ENCODE data around the gene CAPZB.

CAPZB gene

GRCh38 chr1:19475296-19475695 lies 10.0 kb downstream of the CAPZB start:
- H3K27ac ChIP-seq, result no peak overlapping the region
- TF ChIP-seq CTCF (conservative IDR thresholded peaks at IDR 0.05) (no peak), ZFX (IDR thresholded peaks at IDR 0.05) (no peak)

DNA sequence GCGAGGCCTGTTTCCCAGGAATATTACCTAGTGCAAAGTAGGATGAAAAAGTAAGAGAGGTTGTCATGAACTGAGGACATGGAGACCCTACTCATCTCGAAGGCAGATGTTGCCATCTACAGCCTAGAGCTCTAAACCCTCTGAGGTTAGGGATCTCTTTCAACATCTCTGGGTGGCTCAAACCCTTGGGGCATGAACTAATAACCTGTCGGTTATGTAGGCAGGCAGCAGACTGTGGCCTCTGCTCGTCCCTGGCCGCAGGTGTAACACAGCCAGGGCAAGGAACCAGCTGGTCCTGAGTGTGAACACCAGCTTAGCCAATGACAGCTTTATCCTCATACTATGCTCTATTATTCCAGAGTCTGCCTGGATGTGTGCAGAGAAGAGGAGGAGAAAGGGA lies 13.2 kb downstream of the CAPZB start:
- no peak overlapping the region for H3K27ac ChIP-seq
- TF ChIP-seq CTCF (conservative IDR thresholded peaks at IDR 0.05), result no peak

GRCh38 chr1:19469004-19469403 lies 16.3 kb downstream of the CAPZB start:
- no peak for TF ChIP-seq ZFX (IDR thresholded peaks at IDR 0.05)
- no peak for TF ChIP-seq CTCF (conservative IDR thresholded peaks at IDR 0.05)
- H3K27ac ChIP-seq, result peak overlapping the region; percentile 50

DNA sequence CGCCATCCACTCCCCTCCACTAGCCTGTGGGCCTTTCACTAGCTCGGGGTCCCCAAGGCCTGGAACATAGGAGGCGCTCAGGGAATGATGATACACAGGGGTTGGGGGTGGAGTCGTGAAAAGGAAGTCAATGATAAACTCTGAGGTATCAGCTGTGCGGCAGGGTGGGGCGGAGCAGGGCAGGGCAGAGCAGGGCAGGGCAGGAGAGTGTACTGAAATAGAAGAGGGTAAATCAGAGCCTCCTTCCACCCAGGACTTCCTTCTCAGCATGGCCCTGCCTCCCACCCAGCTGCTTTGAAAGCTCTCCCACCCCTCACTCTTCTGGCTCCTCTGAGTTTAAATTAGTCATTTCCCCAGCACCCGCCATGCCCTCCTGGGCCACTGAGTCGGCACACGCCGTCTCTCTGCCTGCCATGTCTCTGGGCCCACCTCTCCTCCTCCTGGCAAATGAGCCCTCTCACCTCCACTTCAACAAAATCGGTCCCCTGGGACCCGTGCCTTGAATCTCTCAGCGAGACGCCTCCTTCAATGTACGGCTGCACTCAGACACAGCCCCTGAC lies 16.9 kb downstream of the CAPZB start:
- TF ChIP-seq CTCF (conservative IDR thresholded peaks at IDR 0.05), result no peak
- no peak for TF ChIP-seq ZFX (IDR thresholded peaks at IDR 0.05)
- peak overlapping the region; percentile 50 for H3K27ac ChIP-seq

GRCh38 chr1:19467199-19468187 lies 17.8 kb downstream of the CAPZB start:
- TF ChIP-seq CTCF (conservative IDR thresholded peaks at IDR 0.05) (no peak), ZFX (IDR thresholded peaks at IDR 0.05) (no peak)
- peak overlapping the region; percentile 27; the same call in 1 of the 2 replicates for H3K27ac ChIP-seq

GRCh38 chr1:19466112-19466561 lies 19.2 kb downstream of the CAPZB start:
- no peak overlapping the region for H3K27ac ChIP-seq
- no peak for TF ChIP-seq ZFX (IDR thresholded peaks at IDR 0.05)
- no peak for TF ChIP-seq CTCF (conservative IDR thresholded peaks at IDR 0.05)

- H3K27ac ChIP-seq, result no peak overlapping the region
- TF ChIP-seq CTCF (conservative IDR thresholded peaks at IDR 0.05) (no peak), ZFX (IDR thresholded peaks at IDR 0.05) (no peak)
These were observed 19.7 kb downstream of the CAPZB start for GRCh38 chr1:19465650-19466049.
